ENCODE results near the gene NTPCR.
"Not testable (repeated sequence)": the region's sequence is repeated elsewhere in the genome, so short reads cannot be mapped to it uniquely, and the experiment has no call there.

Gene NTPCR

DNA sequence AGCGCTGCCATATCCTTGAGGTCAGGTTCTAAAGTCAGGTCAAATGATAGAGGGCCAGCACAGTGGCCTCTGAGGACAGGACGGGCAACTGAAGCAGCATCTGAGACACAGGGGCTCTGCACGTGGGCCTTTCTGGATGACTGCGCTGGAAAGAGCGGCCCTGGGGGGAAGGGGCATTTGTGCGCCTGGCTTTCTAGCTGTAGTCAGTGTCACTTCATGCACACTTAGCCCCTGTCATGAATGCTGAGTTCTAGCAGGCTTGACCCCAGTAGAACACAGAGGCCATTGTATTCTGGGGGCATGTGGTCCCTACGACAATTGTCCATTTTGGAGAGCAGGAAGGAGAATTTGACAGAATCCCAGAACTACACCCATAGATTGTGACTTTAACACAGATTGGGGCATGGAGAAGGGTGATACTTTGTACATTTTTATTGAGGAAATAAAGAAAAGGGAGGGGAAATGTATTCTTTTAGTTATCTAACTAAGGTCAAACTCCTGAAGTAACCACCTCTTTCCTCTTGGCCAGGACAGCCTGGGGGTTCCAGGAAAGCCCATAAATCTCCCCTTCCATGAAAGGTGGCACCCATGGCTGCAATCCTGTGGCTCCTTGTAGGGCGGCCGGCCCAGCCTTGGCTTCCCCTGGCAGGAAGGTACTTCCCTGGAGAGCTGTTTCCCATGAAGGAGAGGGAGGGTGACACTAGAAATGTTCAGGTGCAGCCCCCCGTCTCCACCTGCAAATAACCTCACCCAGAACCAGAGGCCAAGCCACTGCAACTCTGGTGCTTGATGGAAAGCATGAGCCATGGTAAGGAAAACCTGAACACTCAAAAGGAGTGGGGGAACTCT is 34.4 kb downstream of the NTPCR start:
- DNase-seq (ENCODE audit: low read depth) = no peak

DNA sequence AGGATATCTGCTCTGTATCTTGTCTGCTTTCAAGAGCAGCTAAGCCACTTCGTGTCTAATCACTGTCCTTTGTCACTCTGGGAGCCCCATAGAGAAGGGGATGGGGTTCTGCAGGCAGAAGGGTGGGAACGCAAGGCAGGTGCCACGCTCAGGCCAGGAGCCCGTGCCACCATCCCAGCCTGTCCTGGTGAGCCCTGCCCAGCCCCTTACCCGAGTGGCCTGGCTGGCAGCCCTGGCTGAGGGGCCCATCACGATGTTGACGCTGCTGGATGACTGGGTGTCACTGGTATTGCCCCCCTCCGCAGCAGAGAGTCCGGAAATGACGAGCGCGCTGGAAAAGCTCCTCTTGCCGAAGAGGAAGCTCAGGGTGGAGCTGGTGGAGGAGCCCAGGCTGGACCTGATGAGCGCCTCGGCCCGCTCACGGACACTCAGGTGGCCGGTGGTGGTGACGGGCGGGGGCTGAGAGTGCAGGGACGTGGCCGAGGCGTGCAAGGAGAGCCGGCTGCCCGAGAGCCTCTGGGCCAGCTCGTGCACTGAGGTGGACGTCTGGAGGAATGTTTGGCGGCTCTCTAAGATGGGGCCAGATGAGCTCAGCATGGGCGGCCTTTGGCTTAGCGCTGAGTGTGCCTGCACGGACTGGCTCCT is 35.6 kb downstream of the NTPCR start:
- DNase-seq (ENCODE audit: low read depth) = no peak

- DNase-seq (ENCODE audit: low read depth) = no peak
These were observed 36.1 kb downstream of the NTPCR start for GRCh38 chr1:232986527-232986922.

DNA sequence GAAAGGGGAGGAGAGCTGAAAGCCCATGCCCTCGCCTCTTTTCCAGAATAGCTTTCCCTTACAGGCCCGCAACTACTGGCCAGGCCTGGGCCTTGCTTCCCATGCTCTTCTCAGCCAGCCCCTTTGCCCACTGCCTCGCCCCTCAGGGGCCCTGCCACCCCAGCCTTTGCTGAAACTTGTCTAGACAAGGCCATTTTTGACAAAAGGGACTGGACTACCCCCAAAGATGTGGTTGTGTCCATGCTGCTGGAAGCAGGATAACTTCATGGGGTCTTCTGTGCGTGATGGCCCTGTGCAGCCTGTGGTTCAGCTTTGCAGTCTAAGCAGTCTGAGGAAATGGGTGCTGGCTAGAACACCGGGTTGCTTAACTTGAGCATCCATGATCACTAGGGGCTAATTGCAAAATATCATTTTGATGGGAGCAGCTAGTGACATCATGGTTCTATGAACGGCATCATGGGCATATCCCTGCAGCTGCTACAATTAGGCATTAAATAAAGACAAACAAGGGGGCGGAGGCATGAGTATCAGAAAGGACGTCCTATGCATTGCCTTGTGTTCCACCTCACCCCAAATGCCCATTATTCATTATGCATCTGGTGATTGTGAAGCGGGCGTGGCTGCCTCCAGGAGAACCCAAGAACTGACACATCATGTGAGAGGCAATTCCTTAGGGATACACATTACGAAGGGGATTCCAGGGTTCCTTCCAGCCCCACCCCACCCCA is 36.8 kb downstream of the NTPCR start:
- no peak for DNase-seq (ENCODE audit: low read depth)

GRCh38 chr1:232987774-232988140 is 37.3 kb downstream of the NTPCR start:
- no peak for DNase-seq (ENCODE audit: low read depth)

DNA sequence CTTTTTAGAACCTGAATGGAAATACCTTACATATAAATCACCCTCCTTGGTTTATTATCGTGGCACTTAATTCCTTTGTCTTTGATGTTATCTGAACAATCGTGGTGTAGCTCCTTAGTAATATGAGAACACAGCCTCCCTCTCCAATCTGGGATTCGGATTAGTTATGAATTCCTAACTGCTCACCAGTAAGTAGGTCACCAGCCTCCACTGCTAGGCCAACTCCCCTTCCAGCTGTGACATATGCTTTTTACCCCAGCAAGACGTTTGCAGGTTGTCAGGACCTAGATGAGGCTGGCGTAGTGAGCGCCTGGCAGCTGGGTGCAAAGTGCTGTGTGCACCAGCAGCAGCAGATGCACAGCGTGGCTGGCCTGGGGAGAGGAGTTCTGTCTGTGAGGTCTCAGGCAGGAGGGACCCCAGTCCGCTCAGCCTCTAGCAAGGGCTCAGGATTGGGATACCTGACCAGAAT is 38.2 kb downstream of the NTPCR start:
- DNase-seq (ENCODE audit: low read depth) = no peak

DNA sequence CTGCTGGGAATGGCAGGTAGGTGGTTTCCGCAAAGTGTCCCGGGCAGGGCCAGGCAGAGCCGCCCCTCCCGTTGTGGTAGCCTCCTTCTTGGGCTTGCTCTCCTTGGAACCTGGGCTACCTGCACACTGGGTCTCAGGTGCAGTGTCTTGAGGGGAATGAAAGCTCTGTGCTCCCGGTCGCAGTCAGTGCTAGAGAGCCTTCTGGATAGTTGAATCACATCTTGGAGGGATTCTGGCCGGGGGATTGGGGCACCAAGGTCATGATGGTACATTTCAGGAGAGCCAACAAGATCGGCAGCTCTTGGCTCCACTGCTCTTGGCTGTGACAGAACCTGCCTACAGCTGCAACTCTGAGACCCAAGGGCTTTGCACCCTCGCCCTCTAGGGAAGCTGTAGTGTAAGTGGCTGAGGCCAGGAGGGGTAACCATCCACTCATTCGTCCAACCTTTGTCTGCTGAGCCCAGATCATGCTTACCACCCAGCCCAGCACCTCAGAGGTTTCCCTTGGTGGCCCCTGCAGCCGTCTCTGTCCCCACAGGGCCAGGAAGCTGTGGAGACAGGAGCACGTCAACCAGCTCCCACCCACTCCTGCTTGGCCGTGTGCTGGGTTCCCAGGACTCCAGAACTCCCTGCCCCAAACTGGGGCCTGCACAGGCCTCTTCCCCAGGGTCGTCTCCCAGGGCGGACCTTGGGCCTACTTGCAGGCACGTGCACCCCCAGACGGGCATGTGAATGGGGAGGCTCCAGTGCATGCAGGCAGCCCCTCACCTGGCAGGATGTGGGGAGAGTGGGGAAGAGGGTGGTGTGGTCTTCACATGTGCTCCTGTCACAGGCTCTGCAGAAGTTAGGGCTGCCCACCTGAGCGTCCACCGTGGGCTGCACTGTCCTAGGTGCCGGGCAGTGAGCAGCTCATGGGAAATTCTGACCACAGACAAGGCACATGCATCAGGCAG is 40.0 kb downstream of the NTPCR start:
- DNase-seq (ENCODE audit: low read depth) = no peak

- no peak for DNase-seq (ENCODE audit: low read depth)
These were observed 40.8 kb downstream of the NTPCR start for GRCh38 chr1:232991238-232991637.

DNA sequence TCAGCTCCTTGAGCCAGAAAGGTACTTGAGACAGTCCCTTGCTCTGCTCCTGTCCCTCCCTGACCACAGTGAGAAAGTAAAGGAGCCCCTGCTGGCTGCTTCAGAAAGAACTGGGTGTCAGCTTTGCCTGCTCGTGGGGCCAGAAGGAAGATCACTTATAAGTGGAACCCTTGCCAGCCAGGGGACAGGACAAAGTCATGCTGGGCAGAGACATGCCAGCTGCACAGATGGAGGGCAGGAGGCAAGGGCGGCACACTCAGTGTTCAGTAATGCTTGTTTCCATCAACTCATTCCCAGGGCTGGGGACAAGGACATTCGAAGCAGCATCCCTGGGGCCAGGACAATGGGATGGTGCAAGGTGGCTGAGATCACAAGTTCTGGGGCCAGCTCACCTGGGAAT is 41.8 kb downstream of the NTPCR start:
- DNase-seq (ENCODE audit: low read depth) = no peak

- DNase-seq (ENCODE audit: low read depth) = no peak
These were observed 43.1 kb downstream of the NTPCR start for GRCh38 chr1:232993555-232993954.

GRCh38 chr1:232995189-232995588 is 44.8 kb downstream of the NTPCR start:
- no peak for DNase-seq (ENCODE audit: low read depth)

- DNase-seq (ENCODE audit: low read depth) = no peak
These were observed 45.7 kb downstream of the NTPCR start for GRCh38 chr1:232996143-232996542.

DNA sequence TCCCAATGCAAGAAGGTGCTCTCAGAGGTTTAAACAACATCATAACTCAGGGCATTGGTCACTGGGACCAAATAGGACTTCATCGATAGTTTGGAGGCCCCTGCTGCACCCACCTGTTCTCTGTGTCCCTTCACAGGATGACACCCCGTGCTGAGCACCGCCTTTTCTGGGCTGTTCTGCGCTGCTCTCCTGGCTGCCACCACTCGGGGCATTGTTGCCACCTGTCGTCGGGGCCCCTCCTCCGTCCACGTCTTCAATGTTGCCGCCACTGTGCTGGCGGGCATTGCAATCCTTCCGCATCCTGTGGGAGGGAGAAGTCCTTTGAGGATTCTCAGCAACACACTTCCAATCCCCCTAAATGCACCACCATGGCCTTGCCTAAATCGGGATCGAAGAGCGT is 47.7 kb downstream of the NTPCR start:
- DNase-seq (ENCODE audit: low read depth) = no peak

DNA sequence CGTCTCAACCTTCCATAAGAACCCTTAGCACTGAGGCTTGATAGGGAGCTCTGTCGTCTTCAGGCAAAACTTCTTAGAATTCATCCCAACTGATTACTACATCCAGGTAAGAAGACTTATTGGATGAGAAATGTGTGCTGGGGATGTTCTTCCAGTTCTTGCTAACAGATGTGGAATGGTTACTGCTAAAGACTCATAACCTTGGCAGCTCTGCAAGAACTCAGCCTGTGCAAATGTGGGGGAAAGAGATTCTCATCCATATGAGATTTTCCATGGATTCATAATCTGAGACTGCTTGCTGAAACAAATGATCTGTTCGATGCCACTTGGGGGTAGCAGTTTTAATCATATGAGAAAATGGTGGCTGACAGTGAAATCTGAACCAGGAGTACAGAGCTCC is 48.2 kb downstream of the NTPCR start:
- DNase-seq (ENCODE audit: low read depth) = no peak

GRCh38 chr1:232999956-233000625 is 49.7 kb downstream of the NTPCR start:
- DNase-seq (ENCODE audit: low read depth) = no peak

DNA sequence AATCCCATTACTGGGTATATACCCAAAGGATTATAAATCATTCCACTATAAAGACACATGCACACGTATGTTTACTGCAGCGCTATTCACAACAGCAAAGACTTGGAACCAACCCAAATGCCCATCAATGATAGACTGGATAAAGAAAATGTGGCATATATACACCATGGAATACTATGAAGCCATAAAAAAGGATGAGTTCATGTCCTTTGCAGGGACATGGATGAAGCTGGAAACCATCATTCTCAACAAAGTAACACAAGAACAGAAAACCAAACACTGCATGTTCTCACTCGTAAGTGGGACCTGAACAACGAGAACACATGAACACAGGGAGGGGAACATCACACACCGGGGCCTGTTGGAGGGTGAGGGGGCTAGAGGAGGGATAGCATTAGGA is 53.2 kb downstream of the NTPCR start:
- DNase-seq (ENCODE audit: low read depth) = not testable (repeated sequence)

- DNase-seq (ENCODE audit: low read depth) = no peak
These were observed 54.0 kb downstream of the NTPCR start for GRCh38 chr1:233004451-233004850.

DNA sequence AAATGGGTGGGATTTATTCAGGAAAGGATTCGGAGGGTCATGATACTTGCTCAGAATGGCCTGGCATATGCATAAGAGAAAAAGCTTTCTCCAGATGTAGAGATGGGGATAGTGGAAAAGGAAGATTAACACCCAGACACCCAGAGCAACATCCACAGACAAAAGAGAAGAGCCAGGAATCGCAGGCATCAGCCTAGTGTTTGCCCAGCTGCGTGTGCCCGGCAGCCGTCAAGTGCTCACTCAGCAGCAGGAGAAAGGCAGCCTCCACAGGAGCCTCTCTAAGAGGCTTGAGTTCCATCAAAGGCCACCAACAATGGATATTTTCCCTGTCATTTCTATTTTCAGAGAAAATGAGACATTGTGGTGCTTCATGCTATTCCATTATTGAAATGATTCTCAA is 54.7 kb downstream of the NTPCR start:
- no peak for DNase-seq (ENCODE audit: low read depth)

DNA sequence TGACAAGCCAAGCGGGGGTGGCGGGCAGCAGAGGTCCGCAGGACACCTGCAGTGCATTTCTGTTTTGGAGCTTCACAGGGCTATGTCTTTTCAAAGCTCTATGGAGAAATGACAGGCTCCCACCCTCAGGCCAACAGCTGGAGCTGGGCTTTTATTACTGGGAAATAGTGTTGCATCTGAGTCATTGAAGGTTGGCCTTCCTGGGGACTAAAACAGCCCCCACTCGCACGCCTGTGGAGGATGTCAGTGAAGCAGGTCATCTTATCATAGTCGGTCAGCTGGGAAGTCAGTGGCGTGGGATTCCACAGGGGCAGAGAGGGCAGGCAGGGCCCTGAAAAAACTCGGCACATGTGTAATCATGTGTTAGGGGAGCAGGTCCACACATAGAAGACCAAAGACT is 55.3 kb downstream of the NTPCR start:
- no peak for DNase-seq (ENCODE audit: low read depth)

DNA sequence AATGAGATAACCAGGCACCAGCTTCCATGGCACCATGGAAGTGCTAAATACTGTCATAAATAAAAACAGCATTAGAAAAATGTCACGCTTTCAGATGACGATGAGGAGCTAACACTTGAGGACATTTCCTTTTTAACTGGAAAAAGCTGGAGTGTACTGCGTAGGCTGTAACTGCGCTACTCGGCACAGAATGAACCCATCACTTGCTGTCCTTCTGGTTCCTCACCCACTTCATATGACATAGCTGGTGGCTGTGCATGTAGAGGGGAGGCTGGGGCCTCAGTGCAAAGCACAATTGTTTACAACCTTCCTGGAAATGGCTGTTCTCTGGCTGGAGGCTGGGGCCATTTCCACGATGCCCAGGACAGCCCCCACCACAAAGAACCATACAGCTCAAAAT is 55.7 kb downstream of the NTPCR start:
- no peak for DNase-seq (ENCODE audit: low read depth)

GRCh38 chr1:233006541-233006973 is 56.1 kb downstream of the NTPCR start:
- DNase-seq (ENCODE audit: low read depth) = no peak

All from GM04503 (cell line).